GM21737 (cell line): Measurements from ENCODE around the gene ABHD12B.

ENCODE experiments used
- ATAC-seq: cut with Tn5 transposase; IDR thresholded peaks from one replicate; pipeline ENCODE4 v1.9.1; 2021; ENCODE audit warnings: mild to moderate bottlenecking, moderate library complexity; ENCODE audit not compliant: unreplicated experiment

ABHD12B gene, protein sequence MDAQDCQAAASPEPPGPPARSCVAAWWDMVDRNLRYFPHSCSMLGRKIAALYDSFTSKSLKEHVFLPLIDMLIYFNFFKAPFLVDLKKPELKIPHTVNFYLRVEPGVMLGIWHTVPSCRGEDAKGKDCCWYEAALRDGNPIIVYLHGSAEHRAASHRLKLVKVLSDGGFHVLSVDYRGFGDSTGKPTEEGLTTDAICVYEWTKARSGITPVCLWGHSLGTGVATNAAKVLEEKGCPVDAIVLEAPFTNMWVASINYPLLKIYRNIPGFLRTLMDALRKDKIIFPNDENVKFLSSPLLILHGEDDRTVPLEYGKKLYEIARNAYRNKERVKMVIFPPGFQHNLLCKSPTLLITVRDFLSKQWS

DNA sequence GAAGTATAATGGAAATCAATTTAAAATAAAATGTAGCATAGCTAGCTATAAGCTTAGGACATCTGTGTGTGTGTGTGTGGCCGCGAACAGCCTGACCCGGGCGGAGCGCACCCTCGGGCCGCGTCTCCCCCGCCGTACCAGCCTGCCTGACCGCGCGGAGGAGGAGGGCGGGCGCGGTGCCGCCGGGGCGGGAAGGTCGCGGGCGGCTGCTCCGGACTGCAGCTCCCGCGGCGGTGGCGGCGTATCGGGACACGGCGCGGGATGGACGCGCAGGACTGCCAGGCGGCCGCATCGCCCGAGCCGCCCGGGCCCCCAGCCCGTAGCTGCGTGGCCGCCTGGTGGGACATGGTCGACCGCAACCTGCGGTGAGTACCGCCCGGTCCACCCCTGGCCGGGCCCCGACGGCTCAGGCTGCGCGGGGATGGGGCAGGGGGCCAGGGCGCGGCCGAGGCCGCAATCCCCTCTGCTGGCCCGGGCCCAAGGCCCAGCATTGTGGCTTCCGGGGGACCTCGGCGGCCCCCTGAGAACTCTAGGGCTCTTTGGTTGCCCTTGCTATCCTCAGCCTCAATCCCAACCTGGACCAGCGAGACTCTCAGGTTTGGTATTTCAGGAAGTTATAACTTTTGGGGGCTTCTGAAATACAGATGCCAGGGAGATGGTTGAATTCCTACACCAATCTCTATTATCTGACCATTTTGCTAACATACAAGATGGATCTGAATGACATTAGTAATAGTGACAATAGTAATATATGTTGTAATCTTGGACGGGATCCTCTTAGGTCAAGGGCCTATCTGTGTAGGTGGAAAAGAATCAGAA, at the start of gene ABHD12B:
TSS of gene ABHD12B (plus strand) at position 140 of the 819 bp plus-strand sequence. CDS start at position 262, 122 bp downstream.
- ATAC-seq, result no peak

DNA sequence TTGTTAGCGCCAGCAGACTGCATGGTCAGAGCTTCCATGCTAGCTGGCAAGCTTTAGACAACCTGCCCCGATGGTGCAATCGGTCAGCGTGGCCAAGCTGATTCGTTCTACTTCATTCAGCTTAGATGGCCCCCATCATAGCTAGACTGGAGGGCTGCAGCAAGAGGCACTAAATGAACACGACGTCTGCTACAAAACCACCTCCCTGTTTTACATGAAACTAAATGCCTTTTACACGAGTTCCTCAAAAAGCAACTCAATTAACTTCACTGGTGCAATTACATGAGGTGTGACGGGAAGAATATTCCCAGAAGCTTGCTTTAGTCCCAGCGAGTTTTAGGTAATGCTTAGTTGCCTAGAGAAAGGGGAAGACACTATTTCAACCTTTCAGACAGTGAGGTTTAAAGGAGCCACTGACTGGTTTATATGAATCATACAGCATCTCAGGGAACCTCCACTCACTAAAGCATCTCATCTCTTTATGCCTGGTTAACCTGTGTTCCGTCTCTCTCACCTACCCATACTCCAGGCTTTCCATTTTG, 49.3 kb upstream of the ABHD12B start:
- ATAC-seq, result no peak

DNA sequence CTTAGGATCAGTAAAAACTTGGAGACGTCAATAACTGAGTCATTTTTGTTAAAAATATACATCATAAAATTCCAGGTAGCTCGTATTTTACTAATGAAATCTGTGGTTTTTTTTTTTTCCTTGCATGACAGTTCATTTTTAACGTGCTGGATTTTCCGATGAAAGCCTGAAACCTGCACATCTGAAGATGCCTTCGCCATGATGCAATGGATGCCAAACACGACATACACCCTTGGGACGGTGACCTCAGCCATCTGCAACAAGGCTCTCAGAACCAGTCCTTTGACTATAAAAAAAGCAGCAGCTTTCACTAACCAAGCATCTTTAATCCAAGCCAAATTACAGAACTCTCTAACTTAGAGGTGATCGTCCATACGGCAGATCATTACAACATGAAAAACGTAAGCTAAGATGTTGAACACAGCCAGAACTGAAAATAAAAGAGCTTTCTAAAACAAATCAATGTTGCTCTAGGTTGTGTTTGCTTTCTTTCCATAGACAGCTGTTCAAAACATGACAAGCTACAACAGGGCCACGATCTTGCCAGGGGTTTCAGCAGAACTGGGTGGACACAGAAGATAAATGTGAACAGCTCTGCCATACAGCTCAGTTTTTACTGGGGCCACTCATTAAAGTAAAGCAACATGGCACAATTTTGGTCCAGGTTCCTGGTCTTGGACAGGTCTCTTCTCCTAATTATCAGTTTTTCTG, 48.6 kb upstream of the ABHD12B start:
- ATAC-seq, result peak; percentile 4

DNA sequence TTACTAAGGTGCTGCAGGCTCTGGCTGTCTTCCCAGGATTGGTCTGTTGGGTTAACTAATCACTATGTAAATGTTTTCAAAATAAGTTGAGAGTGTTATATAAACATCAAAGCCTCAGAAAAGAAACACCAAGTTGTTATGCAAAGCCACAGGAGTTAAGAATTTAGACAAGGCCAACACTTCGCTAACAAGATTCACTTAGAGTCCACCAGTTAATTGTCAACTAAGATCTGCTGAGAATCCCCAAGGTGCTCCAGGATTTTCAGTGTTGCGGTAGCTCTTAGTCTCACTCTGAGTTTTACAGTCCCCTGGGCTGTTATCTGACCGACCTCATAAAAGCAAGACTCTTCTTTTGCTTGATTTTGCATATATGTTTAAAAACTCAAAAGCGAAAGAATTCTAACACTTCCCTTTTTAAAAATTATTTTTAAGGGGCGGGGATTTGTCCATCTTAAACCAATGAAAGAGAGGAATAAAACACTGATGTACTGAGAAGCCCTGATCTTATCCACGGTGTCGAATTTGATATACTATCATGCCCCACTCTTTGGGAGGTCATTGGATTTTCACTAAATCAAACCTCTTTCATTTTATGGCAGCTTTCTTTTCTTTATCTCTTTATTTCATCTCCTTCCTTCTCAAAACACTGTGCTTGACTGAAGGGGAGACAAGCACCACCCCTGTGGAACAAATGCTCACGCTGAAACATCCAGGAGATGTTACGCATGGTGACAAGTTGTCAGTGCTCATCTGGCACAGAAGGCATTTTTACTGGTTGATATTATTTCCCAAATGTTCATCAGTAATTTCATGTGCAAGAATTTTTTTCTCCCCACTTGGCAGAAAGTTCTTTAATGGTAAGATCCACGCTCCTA, 47.9 kb upstream of the ABHD12B start:
- peak; percentile 72 for ATAC-seq

DNA sequence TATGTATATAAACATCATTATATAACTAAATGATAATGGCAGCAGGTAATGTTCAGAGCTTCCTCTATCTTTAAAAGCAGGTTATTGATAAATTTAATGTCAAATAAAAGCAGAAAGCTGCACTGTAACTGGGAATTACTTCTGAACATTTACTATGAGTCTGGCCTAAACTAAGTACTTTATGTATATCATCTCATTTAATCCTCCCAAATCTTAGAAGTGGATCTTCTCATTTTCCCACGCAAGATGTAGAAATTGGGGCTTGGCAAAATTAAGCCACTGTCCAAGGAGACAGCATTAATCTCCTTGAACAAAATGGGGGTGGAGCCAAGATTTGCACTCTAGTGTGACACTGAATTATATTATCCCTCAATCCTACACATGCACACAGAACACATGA, 46.5 kb upstream of the ABHD12B start:
- no peak for ATAC-seq

DNA sequence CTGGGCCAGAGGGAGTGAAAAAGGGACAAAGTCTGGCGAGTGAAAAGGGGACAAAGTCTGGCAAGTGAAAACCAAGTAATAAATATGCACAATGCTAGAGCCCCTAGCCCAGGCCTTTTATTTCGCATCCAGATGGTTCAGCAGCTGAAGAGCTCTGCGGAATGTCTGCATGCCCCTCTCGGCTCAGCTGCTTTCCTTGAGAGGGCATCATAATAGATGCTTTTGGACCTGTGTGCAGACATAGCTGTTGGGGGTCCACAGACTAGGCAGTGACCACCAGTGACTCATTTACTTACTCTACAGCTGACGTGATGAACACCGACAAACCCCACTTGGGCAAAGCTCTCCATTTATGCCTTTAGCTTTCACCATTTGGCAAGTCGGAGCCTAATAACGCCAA, 45.2 kb upstream of the ABHD12B start:
- no peak for ATAC-seq

DNA sequence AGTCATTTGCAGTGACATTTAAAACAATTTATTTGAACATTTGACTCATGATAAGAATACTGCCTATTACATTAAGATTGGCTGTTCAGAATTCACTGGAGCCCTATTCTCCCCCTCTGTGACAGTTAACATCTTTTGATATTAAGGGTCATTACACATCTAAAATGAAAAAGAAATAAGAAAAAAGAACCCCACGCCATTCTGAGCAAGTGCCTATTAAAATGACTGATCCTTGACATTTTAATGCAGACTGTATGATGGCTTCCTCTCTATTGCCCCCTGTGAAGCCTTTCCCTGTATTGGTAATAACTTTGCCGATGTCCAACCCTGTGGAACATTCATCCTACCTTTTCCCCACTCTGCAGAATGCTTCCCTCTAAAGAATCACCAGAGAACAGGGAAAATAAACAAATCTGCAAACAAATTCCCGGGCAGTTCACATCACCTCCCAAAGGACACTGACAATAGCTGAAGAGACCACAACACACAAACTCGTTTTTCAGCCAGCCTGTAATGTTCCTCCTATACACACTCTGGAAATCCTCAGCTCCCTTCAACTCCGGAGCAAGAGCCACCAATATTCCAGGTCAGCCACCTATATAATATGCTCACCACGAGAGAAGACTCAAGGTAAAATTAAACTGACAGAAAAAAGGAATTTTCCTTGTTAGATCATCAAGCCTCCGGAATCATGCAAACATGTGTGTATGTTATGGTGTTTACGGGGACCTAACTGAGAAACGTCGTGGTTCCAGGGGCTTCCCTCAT, 42.9 kb upstream of the ABHD12B start:
- no peak for ATAC-seq

DNA sequence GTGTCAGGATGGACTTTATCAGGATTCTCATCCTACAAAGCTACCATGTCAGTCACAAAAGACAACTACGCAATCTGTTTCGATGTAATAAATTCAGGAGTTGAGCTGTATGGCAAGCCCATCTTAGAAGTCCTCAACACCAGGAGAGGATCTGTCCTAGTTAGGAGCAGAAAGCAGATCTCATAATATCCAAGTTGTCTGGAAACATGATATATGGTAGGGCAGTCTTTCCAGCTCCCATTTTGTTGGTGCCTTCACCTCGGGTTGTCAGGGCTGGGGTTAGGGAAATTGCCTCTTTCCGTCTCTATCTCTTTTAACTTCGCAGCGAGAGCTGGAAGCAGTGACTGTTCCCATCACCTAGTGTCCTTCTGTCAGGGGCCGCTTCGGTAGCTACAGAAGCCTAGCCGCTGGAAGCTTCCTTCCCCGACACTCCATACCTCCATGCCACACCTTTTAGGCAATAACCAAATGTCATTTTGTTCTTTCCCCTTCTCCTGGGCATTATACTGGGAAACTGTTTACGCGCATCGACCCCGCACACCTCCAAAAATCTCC, 42.3 kb upstream of the ABHD12B start:
- ATAC-seq, result no peak

DNA sequence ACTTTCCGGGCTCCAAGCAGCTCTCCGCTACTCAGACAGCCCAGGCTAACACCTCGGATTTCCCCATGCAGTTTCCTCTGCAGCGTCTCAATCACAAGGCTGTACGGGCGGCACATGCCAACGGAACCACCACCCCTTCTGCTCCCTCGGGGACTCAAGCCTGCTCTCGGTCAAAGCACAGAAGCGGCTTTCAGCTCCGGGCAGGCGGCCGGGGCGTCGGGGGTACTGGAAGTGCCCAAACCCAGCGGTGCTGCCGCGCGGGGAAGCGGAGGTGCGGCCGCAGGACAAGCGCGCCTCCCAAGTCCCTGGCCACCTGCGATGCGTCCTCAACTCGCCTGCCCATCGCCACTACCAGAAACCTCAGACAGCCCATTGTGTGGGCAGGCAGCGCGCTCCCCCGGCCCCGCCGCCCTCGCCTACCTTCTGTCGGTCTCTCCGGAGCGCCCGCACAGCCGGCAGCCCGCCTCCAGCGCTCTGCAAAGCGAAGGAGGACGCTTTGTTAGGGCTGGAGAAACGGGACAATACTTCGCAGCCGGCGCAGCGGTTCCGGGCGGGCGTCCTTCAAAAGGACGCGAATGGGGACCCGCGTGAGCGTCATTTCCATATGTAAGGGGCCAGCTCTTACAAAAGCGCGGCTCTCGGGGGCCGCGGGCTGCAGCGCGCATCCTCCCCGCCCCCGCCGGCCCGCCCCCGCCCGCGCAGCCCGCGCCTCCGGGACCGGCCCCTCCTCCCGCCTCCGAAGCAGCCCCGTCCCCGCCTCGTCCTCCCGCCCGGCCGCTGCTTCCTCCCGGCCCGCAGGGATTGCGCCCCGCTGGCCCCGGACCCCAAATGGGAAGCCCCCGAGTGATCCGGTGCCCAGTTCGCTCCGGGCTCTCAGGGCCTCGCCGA, 41.6 kb upstream of the ABHD12B start:
- peak; percentile 35 for ATAC-seq

DNA sequence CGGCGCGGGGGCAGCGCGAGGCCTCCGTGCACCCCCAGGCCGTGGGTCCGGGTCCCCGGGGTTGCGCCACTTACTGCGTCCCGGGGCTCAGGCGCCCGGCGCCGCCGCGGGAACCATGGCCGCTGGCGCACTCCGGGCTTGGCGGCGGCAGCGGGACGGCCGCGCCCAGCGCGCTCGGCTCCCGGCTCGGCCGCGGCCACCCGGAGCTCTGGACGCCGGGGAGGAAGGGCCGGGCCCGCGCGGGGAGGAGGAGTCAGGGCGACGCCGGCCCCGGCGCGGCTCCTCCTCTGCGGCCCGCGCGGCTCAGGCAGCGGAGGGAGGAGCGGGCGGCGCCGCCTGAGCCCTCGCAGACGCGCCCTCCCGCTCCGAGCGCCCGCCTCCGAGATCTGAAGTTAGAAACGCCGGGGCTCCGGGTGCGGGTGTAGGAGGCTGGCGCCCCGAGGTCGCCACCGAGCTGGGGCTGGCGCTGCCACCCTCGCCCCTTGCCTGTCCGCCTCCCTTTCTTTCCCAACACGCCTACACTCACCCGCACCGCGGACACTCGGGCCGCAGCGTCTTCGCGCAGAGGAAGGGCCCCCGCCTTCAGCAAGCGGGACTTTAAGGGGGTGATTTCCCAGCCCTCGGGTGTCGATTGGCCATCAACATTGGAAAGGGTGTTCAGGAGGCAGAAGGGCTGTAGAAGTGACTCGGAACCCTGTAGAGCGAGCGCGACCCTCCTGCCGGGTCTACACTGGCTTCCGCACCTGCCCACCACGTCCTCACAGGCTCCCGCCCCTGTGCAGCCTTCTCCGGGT, 40.7 kb upstream of the ABHD12B start, which contains the start of gene NIN:
TSS of gene NIN (minus strand) at position 231 of the 794 bp plus-strand sequence. CDS start 9,106 bp downstream, outside the sequence.
- peak; percentile 74 for ATAC-seq

DNA sequence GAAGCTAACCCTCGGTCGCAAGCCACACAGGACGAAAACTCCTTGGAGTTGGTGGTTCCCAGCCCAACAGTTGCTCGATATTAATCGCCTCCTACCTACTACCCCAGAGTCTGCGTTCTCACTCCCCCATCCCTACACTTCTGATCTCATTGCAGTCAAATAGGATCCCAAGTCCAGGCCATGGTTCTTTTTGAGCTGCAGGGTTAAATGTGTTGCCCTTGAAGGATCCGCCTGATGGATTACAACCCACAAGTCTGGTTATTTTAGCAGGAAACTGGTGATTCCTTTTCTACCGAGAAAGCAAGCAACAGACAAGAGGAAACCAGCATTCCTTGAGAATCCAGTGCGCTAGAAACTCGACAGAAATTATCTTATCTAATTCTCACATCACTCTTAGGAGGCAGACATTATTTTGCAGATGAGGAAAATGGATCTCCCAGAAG, 40.1 kb upstream of the ABHD12B start:
- ATAC-seq, result no peak

DNA sequence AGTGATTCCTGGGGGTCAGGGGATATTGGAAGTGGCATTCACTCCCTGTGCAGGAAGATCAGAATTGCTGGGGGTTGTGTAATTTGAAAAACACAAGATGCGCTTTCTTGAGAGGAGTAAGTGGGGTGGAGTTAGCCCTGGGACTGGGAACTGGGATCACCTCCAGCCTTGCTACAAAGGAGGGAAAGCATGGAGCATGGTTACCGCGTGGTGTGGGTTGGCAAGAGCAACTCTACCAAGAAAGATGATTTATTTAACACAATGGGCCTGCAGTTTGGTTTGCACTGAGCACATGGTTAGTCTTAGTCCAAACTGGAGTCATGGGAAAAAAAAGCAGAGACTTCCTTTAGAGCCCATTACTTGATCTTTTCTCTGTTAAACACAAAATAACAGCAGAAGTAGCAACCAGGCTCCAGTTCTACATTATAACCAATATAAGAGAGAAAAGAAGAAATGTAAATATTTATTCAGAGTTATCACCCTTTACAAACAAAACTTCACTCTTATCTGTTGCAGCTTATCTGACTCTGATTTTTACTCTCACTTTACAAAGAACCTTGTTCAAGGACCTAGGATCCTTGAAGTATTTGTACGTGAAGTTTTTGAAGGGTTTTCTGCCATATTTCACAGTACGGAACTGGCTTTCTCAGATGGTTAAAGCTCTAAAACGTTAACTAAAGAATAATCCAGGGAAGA, 38.8 kb upstream of the ABHD12B start:
- ATAC-seq, result no peak

DNA sequence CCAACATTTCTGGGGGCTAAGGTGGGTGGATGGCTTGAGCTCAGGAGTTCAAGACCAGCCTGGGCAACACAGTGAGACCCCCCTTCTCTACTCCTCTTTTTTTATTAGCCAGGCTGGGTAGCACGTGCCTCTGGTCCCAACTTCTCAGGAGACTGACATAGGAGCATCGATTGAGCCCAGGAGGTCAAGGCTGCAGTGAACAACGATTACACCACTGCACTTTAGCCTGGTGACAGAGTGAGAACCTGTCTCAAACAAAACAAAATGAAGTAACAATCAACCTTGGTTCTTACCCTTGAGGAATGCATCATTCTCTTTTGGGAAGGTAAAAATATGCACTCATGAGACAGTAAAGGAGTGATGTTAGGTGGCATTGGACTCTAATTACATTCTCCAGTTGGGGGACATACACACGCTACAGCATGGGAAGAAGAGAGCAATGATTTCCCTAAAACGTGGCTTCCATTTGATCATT, 37.0 kb upstream of the ABHD12B start:
- ATAC-seq, result no peak

DNA sequence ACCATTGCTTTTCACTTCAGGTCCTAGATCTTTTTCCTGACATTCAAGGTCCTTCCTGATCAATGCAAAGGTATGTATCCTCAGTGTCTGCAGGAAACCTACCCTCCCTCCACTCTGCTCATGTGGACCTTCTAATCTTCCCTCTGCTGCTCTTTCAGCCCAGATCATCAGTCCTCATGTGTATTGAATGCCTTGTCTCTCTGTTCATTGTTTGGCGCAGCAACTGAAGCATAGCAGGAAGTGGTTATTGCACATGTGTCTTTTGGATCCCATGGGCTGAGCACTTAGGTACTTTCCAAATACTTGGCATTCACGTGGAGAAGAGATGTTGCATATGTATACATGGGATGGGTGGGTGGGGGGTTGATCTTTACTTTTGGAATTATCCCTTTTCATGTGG, 36.6 kb upstream of the ABHD12B start:
- no peak for ATAC-seq

DNA sequence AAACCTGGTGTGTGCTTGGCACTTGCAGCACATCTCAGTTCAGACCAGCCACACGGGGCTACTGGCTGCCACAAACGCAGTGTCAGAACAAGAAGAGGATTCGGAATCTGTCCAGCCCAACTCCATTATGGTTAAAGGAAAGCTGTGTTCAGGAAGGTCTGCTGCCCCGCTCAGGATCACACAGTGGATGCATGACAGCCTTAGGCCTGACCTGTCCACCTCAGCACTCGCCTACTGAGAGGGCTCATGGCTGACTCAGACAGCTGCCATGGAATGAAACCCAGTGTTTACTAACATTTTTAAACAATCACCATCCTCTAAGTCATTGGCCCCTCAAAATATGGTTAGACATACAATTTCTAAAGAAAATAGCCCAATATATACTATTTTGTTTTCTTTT, 35.3 kb upstream of the ABHD12B start:
- ATAC-seq, result no peak

DNA sequence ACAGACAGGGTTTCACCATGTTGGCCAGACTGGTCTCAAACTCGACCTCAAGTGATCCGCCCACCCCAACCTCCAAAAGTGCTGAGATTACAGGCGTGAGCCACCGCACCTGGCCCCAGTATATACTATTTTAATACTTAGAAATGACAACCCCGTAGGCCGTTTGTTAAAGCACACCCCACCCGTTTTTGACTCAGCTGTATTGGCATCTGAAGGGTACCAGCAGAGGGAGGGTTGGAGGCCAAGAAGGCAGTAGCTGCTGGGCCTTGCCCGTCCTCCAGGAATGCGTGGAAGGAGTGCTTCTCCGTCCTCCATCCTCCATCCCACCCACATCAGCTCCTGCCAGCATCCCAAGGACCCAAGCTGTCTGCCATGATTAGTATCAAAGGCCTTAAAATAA, 34.6 kb upstream of the ABHD12B start:
- no peak for ATAC-seq
